K562 (cell line): ENCODE data around the gene AGPAT4. TPM values are rescaled to one million over a fixed set of nuclear protein-coding genes. Genes with fewer than 3 reads are reported as not detected.

Experiments
- ATAC-seq: fragments of 200-7000 bp; cut with Tn5 transposase; 3 replicates; pipeline ENCODE4 v1.9.1; 2020; ENCODE audit warnings: moderate library complexity
- BruUV-seq: library from RNA; stranded (reverse); fragments of 400-500 nt; replicated peaks from 2 replicates; lab custom pipeline; 2021; lab: Mats Ljungman, UMichigan
- CTCF ChIA-PET: fragments of 300-600 bp; formaldehyde crosslinking; extraction: SDS; loops from one replicate; lab custom pipeline; 2021; ENCODE audit warnings: low intra/inter-chr PET ratio; lab: Yijun Ruan, JAX
- POLR2A ChIA-PET: fragments of 300-600, 350-650 bp; sonication (Branson Sonifier 250); formaldehyde crosslinking; extraction: SDS; loops from one replicate; lab custom pipeline; 2021; ENCODE audit warnings: antibody characterized with exemption, inconsistent platforms; lab: Yijun Ruan, JAX
- DNase-seq, 4 experiments: peaks; one replicate each; pipeline versions ENCODE4 v3.0.0 to v3.0.0-alpha.2; 2011 to 2018; ENCODE audit warnings: low spot score in 3 of 4, mixed read lengths in 3 of 4; ENCODE audit errors: extremely low read depth in 1 of 4
- FAIRE-seq: peaks from 2 replicates; lab custom pipeline; 2011; peaks lifted over from hg19 to GRCh38; lab: Jason Lieb, UNC
- H2AFZ ChIP-seq: 2 replicates; pipeline ENCODE4 v1.6.0; 2011; ENCODE audit warnings: low read depth, low read length, control low read depth, inconsistent platforms
- H3K27ac ChIP-seq: fragments of 200-600 bp; 3 replicates; pipeline ENCODE4 v1.8.0; 2011; ENCODE audit warnings: low read depth, mild to moderate bottlenecking, control low read depth, inconsistent platforms, low read length, moderate library complexity, mixed read lengths; ENCODE audit errors: extremely low read depth
- H3K27me3 ChIP-seq, 2 experiments: fragments of 300-600 bp in 1 of 2; 2 replicates in 1 of 2; 3 replicates in 1 of 2; pipeline versions ENCODE4 v1.6.0 to v1.8.0; 2011; ENCODE audit warnings: inconsistent platforms in 2 of 2, low read length in 2 of 2, mild to moderate bottlenecking in 1 of 2, mixed read lengths in 1 of 2, moderate library complexity in 1 of 2; ENCODE audit not compliant: control insufficient read depth in 2 of 2, insufficient read depth in 2 of 2
- H3K36me3 ChIP-seq: fragments of 300-600 bp; 3 replicates; pipeline ENCODE4 v1.8.0; 2011; ENCODE audit warnings: mild to moderate bottlenecking, low read length, inconsistent platforms; ENCODE audit not compliant: control insufficient read depth, insufficient read depth
- H3K4me1 ChIP-seq, 2 experiments: fragments of 200-600 bp in 1 of 2; replicated peaks in 1 of 2; 2 replicates in 1 of 2; 3 replicates in 1 of 2; pipeline versions ENCODE4 v1.5.1 to v1.8.0; 2011; ENCODE audit warnings: inconsistent platforms in 2 of 2, low read length in 2 of 2, mild to moderate bottlenecking in 1 of 2, mixed read lengths in 1 of 2, moderate library complexity in 1 of 2; ENCODE audit not compliant: control insufficient read depth in 2 of 2, insufficient read depth in 2 of 2
- H3K4me2 ChIP-seq: 2 replicates; pipeline ENCODE4 v1.6.1; 2011; ENCODE audit warnings: low read length, control low read depth, inconsistent platforms, mixed read lengths; ENCODE audit not compliant: insufficient read depth
- H3K4me3 ChIP-seq: fragments of 200-600 bp; sonication (generic), shearing (Covaris generic); 2 replicates; pipeline ENCODE4 v1.5.1; 2016; ENCODE audit warnings: control low read depth, inconsistent platforms
- H3K79me2 ChIP-seq: fragments of 200-600 bp; 3 replicates; pipeline ENCODE4 v1.8.0; 2011; ENCODE audit warnings: low read length, inconsistent platforms; ENCODE audit not compliant: control insufficient read depth, insufficient read depth
- H3K9ac ChIP-seq, 2 experiments: 2 replicates each; pipeline versions ENCODE4 v1.6.0 to v1.6.1; 2011; ENCODE audit warnings: low read depth in 2 of 2, low read length in 2 of 2, control low read depth in 1 of 2, inconsistent platforms in 1 of 2, mild to moderate bottlenecking in 1 of 2, mixed read lengths in 1 of 2; ENCODE audit not compliant: insufficient read depth in 1 of 2
- H3K9me1 ChIP-seq: one replicate; pipeline ENCODE4 v1.6.0; 2011; ENCODE audit warnings: inconsistent platforms, mild to moderate bottlenecking, low read length, moderate library complexity; ENCODE audit not compliant: control insufficient read depth, insufficient read depth
- H3K9me3 ChIP-seq: replicated peaks from 2 replicates; pipeline ENCODE4 v1.5.1; 2011; ENCODE audit warnings: low read depth, low read length, inconsistent platforms; ENCODE audit not compliant: control insufficient read depth, insufficient read depth
- H4K20me1 ChIP-seq: replicated peaks from 2 replicates; pipeline ENCODE4 v1.6.1; 2011; ENCODE audit warnings: low read length, inconsistent platforms, mixed read lengths; ENCODE audit not compliant: control insufficient read depth, insufficient read depth
- HEY1 ChIP-seq: fragments of 250-450 bp; sonication (Bioruptor Pico); IDR thresholded peaks from 2 replicates; pipeline ENCODE4 v1.5.0; 2020; ENCODE audit warnings: mild to moderate bottlenecking, moderate library complexity, borderline replicate concordance
- NR2C2 ChIP-seq, 2 experiments: fragments of 200-800 bp in 1 of 2; sonication (Bioruptor generic) in 1 of 2; sonication (generic) in 1 of 2; formaldehyde crosslinking in 1 of 2; IDR thresholded peaks; 2 replicates each; pipeline versions ENCODE4 v1.6.1 to v1.8.0; 2016 to 2022; ENCODE audit warnings: mild to moderate bottlenecking in 1 of 2, missing compliant biosample characterization in 1 of 2, missing genetic modification characterization in 1 of 2, missing genetic modification reagents in 1 of 2
- RNF2 ChIP-seq: sonication (generic); IDR thresholded peaks from 2 replicates; pipeline ENCODE4 v1.6.1; 2016
- SUPT5H ChIP-seq: fragments of 450-650 bp; IDR thresholded peaks from 2 replicates; pipeline ENCODE4 v1.6.1; 2016
- TAF7 ChIP-seq: fragments of 450-650 bp; IDR thresholded peaks from 2 replicates; pipeline ENCODE4 v1.6.1; 2016; ENCODE audit warnings: missing genetic modification characterization, missing compliant biosample characterization
- XRCC4 ChIP-seq: IDR thresholded peaks from one replicate; pipeline ENCODE4 v1.6.1; 2011; ENCODE audit not compliant: insufficient read depth, insufficient read length; ENCODE audit errors: extremely low read depth
- XRCC5 ChIP-seq: fragments of 200-400 bp; formaldehyde crosslinking; IDR thresholded peaks from 2 replicates; pipeline ENCODE4 v1.6.1; 2017; ENCODE audit warnings: low read depth, mild to moderate bottlenecking, low read length
- ZEB2 ChIP-seq: fragments of 450-650 bp; IDR thresholded peaks from 2 replicates; pipeline ENCODE4 v1.6.1; 2016
- ZNF239 ChIP-seq: fragments of 250-450 bp; sonication (Bioruptor Pico); IDR thresholded peaks from 2 replicates; pipeline ENCODE4 v1.4.0; 2020; ENCODE audit warnings: mild to moderate bottlenecking
- ZNF274 ChIP-seq: IDR thresholded peaks from 2 replicates; pipeline ENCODE4 v1.6.1; 2011; ENCODE audit warnings: low read depth, mild to moderate bottlenecking, low read length, moderate library complexity, borderline replicate concordance
- ZNF445 ChIP-seq: fragments of 250-450 bp; sonication (Bioruptor Pico); IDR thresholded peaks from 2 replicates; pipeline ENCODE4 v1.4.0; 2020; ENCODE audit warnings: low read depth, mild to moderate bottlenecking, moderate library complexity
- ZNF586 ChIP-seq: fragments of 450-650 bp; formaldehyde crosslinking; conservative IDR thresholded peaks from 2 replicates; pipeline ENCODE4 v1.4.0; 2020; ENCODE audit warnings: mild to moderate bottlenecking, moderate library complexity
- WGBS: fragments of 100-300 bp; shearing (Covaris generic); methylation state at CpG from one replicate; pipeline ENCODE4 v1.1.6; 2016; ENCODE audit warnings: low coverage, mixed read lengths; ENCODE audit not compliant: insufficient coverage; ENCODE audit errors: missing lambda C conversion rate; 5-methylcytosine and 5-hydroxymethylcytosine counted together
- in situ Hi-C: fragments of 300-500 bp; cut with MboI; formaldehyde crosslinking; loops from 4 replicates; pipeline ENCODE4 v1.15.0; 2018; ENCODE audit warnings: inconsistent platforms, mixed read lengths
- intact Hi-C: fragments of 100-400 bp; cut with micrococcal nuclease; formaldehyde crosslinking; loops from 2 replicates; pipeline ENCODE4 v1.14.2; 2022
- polyA plus RNA-seq, 8 experiments: library from polyadenylated mRNA; depleted of rRNA in 4 of 8; stranded (reverse) in 5 of 8; unstranded in 3 of 8; fragments of >200 nt; fragmentation: Nextera tagmentation in 2 of 8; fragmentation: Illumina TruSeq in 1 of 8; extraction: Ambion mirVana in 2 of 8; extraction: Trizol in 1 of 8; gene quantifications; 2 replicates each; pipeline versions ENCODE4 v1.2.1 to v1.2.3, GENCODE V29; 2011 to 2014; ENCODE audit warnings: inconsistent platforms in 1 of 8, missing spikeins in 1 of 8
- total RNA-seq, 7 experiments: library from RNA; depleted of rRNA in 6 of 7; stranded (reverse); fragments of >200 nt in 6 of 7; fragmentation: Illumina TruSeq in 2 of 7; extraction: Trizol in 2 of 7; gene quantifications; 2 replicates each; pipeline versions ENCODE4 v1.2.1 to v1.2.3, GENCODE V29; 2011 to 2021; ENCODE audit warnings: low replicate concordance in 1 of 7
- TF ChIP-seq, protein P1 (sequence below): fragments of 450-650 bp; IDR thresholded peaks from 2 replicates; pipeline ENCODE4 v1.6.1; 2017; ENCODE audit warnings: antibody characterized with exemption
- TF ChIP-seq, protein P2 (sequence below): fragments of 450-650 bp; formaldehyde crosslinking; IDR thresholded peaks from 2 replicates; pipeline ENCODE4 v1.4.0; 2022; ENCODE audit warnings: missing genetic modification characterization
- TF ChIP-seq, protein P3 (sequence below): fragments of 150-350 bp; conservative IDR thresholded peaks from 2 replicates; pipeline ENCODE4 v1.6.1; 2014; ENCODE audit warnings: low read length

AGPAT4 gene
- total and polyA plus RNA-seq, 9 of the 15 experiments (the other 6 are each of a cell fraction or from before 2014, with no cell fraction given): 2.2 to 15.0 (median 5.7) TPM

DNA sequence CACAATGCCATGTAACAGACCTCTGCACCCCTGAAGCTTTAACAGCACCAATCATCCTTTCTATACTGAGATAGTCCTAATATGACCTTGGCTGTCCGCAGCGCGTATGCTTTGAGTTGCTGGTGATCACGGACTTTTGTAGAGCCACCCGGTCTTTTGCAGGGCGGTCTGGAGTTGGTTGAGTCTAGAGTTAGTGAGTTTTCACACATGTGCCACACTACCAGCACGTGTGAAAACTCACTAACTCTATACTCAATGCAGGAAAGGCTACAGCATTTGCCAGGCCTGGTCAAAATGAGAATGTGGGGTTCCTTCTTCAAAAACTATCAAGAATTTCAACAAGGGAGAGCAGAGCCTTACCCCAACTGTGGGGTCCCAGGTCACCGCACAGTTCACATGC lies 14.6 kb downstream of the AGPAT4 start:
- H3K4me3 ChIP-seq: no peak overlapping the region
- in situ Hi-C loops: no loop called here
- FAIRE-seq: no peak
- 90% methylated on average over 8 of the region's 8 CpGs for WGBS
- no peak overlapping the region for H3K4me2 ChIP-seq
- ATAC-seq: no peak
- no peak overlapping the region for H3K27ac ChIP-seq
- DNase-seq: no peak
- H4K20me1 ChIP-seq: no peaks in the 10 kb centered on the region
- H2AFZ ChIP-seq: no peak overlapping the region
- no peak overlapping the region for H3K9ac ChIP-seq
- peaks cover 3% of the 10 kb centered on the region; the same call in 1 of the 3 replicates for H3K36me3 ChIP-seq
- H3K79me2 ChIP-seq: peaks cover 2% of the 10 kb centered on the region; the same call in 1 of the 3 replicates
- H3K9me3 ChIP-seq: no peaks in the 10 kb centered on the region
- H3K27me3 ChIP-seq: no peaks in the 10 kb centered on the region; a peak in 1 of 5 replicates
- ChIA-PET CTCF (no interaction called here), POLR2A (interaction anchor here (1.9 kb wide), 1 partner anchor 15 kb away, joined by 4 read pairs; no protein-coding TSS in a partner anchor)
- no TSS peak for BruUV-seq
- peaks cover 39 to 64% of the 10 kb centered on the region in 2 experiments; a peak in 4 of 5 replicates for H3K4me1 ChIP-seq
- intact Hi-C loops: loop anchor here (5.0 kb wide), 1 partner anchor 93 kb away; no protein-coding TSS in a partner anchor
- TF ChIP-seq, protein P1, sequence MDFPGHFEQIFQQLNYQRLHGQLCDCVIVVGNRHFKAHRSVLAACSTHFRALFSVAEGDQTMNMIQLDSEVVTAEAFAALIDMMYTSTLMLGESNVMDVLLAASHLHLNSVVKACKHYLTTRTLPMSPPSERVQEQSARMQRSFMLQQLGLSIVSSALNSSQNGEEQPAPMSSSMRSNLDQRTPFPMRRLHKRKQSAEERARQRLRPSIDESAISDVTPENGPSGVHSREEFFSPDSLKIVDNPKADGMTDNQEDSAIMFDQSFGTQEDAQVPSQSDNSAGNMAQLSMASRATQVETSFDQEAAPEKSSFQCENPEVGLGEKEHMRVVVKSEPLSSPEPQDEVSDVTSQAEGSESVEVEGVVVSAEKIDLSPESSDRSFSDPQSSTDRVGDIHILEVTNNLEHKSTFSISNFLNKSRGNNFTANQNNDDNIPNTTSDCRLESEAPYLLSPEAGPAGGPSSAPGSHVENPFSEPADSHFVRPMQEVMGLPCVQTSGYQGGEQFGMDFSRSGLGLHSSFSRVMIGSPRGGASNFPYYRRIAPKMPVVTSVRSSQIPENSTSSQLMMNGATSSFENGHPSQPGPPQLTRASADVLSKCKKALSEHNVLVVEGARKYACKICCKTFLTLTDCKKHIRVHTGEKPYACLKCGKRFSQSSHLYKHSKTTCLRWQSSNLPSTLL: no peak
- no peak for TF ChIP-seq ZEB2
- TF ChIP-seq ZNF445 (CRISPR knock-in tag): no peak
- TF ChIP-seq, protein P2, sequence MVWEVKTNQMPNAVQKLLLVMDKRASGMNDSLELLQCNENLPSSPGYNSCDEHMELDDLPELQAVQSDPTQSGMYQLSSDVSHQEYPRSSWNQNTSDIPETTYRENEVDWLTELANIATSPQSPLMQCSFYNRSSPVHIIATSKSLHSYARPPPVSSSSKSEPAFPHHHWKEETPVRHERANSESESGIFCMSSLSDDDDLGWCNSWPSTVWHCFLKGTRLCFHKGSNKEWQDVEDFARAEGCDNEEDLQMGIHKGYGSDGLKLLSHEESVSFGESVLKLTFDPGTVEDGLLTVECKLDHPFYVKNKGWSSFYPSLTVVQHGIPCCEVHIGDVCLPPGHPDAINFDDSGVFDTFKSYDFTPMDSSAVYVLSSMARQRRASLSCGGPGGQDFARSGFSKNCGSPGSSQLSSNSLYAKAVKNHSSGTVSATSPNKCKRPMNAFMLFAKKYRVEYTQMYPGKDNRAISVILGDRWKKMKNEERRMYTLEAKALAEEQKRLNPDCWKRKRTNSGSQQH (CRISPR knock-in tag): no peak
- no peak for TF ChIP-seq TAF7 (tag)
- TF ChIP-seq ZNF586 (CRISPR knock-in tag): no peak
- TF ChIP-seq XRCC5: no peak
- TF ChIP-seq SUPT5H: no peak
- no peak for TF ChIP-seq HEY1 (CRISPR knock-in tag)
- no peak for TF ChIP-seq ZNF239 (CRISPR knock-in tag)
- TF ChIP-seq XRCC4: no peak
- no peak for TF ChIP-seq RNF2
- no peak for TF ChIP-seq NR2C2 (CRISPR knock-in tag; IDR thresholded peaks at IDR 0.05)
- TF ChIP-seq NR2C2 (tag; IDR thresholded peaks at IDR 0.05): no peak
- TF ChIP-seq, protein P3, sequence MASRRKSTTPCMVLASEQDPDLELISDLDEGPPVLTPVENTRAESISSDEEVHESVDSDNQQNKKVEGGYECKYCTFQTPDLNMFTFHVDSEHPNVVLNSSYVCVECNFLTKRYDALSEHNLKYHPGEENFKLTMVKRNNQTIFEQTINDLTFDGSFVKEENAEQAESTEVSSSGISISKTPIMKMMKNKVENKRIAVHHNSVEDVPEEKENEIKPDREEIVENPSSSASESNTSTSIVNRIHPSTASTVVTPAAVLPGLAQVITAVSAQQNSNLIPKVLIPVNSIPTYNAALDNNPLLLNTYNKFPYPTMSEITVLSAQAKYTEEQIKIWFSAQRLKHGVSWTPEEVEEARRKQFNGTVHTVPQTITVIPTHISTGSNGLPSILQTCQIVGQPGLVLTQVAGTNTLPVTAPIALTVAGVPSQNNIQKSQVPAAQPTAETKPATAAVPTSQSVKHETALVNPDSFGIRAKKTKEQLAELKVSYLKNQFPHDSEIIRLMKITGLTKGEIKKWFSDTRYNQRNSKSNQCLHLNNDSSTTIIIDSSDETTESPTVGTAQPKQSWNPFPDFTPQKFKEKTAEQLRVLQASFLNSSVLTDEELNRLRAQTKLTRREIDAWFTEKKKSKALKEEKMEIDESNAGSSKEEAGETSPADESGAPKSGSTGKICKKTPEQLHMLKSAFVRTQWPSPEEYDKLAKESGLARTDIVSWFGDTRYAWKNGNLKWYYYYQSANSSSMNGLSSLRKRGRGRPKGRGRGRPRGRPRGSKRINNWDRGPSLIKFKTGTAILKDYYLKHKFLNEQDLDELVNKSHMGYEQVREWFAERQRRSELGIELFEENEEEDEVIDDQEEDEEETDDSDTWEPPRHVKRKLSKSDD: no peak
- TF ChIP-seq ZNF274: no peak
- H3K9me1 ChIP-seq: no peaks in the 10 kb centered on the region
